EL (cell line): ENCODE results near the gene KEAP1.
A peak's percentile ranks its signal among the peaks of the same experiment; 100 is the strongest.
"Not testable (repeated sequence)": the region's sequence is repeated elsewhere in the genome, so short reads cannot be mapped to it uniquely, and the experiment has no call there.

Experiments used
- DNase-seq: peaks from one replicate; pipeline ENCODE4 v3.0.0-alpha.2; 2016

The KEAP1 gene

GRCh38 chr19:10491472-10492047 is 11.6 kb downstream of the KEAP1 start:
- no peak for DNase-seq

GRCh38 chr19:10486551-10486950 is 16.6 kb downstream of the KEAP1 start:
- no peak for DNase-seq

DNA sequence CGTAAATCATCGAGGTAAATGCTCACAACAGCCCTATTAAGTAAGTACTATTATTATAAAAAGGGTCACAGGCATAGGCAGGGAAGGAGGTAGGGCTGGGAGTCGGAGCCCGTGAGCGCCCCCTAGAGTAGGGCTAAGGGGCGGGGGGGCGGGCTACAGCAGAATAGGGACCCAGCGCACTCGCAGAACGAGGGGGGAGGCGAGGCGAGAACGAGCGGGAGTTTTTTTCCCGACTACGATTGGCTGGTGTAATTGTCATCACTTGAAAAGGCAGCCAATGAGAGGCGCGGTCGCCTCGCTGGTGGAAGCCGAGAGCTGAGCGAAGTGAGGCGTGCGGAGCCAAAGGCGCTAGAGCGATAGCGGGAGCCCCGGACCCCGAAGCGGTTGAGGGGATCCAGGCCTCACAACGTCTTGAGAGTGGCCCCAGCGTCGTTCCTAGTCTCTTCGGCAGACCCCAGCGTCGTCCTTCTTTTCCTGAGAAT is 24.2 kb downstream of the KEAP1 start:
- peak; percentile 92 for DNase-seq

DNA sequence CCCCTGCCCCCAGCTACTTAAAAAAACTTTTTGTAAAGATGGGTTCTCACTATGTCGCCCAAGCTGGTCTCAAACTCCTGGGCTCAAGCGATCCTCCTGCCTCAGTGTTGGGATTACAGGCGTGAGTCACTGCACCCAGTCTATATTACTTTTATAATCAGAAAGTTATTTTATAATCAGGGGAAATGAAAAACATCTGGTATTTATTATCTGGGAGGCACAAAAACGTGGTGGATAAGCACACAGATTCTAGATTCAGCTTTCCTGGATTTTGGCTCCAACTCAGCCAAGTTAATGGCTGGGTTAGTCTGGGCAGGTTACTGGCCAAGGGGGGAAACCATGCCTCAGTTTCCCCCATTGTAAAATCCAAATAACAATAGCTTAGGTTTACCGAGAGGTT is 24.7 kb downstream of the KEAP1 start:
- DNase-seq, result peak; percentile 28

DNA sequence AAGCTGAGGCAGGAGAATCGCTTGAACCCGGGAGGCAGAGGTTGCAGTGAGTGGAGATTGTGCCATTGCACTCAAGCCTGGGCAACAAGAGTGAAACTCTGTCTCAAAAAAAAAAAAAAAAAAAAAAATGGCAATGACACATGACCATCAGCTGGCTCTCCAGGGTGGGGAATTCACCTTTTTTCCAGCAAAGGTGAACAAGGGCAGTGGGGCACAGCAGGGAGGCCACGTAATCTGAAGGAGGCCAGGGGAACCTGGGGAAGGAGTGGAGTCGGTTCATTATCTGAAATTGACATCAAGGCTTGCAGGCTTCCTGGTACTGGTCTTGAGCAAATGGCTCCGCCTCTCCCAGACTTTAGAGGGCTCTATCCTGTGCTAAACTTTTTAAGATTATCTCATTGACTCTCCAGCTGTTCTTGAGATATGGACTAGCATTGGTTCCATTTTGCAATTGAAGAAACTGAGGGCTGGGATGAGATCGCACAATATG is 28.1 kb downstream of the KEAP1 start:
- no peak for DNase-seq

GRCh38 chr19:10473192-10473591 is 30.0 kb downstream of the KEAP1 start:
- no peak for DNase-seq

DNA sequence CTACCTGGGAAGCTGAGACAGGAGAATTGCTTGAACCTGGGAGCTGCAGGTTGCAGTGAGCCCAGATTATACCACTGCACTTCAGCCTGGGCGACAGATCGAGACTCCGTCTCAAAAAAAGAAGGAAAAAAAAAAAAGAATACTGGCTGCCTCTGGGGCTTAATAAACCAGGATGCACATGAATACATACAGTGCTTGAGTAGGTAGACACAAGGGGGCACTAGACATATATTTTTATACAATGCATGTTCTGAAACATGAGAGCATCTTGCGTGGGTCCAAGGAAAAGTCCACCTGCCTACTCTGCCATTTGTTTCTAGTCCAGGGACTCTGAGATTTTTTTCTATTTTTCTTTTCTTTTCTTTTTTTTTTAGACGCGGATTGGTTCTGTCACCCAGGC is 31.2 kb downstream of the KEAP1 start:
- DNase-seq, result peak; percentile 46

- DNase-seq, result no peak
Observed at GRCh38 chr19:10468133-10468532, 35.0 kb downstream of the KEAP1 start.

DNA sequence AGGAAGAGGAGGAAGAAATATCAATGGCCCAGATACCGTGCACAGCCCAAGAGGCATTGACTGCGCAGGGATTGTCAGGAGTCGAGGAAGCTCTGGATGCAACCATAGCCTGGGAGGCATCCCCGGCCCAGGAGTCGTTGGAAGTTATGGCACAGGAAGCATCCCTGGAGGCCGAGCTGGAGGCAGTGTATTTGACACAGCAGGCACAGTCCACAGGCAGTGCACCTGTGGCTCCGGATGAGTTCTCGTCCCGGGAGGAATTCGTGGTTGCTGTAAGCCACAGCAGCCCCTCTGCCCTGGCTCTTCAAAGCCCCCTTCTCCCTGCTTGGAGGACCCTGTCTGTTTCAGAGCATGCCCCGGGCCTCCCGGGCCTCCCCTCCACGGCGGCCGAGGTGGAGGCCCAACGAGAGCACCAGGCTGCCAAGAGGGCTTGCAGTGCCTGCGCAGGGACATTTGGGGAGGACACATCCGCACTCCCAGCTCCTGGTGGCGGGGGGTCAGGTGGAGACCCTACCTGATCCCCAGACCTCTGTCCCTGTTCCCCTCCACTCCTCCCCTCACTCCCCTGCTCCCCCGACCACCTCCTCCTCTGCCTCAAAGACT is 36.0 kb downstream of the KEAP1 start:
- no peak for DNase-seq

GRCh38 chr19:10464456-10464855 is 38.7 kb downstream of the KEAP1 start:
- DNase-seq, result no peak

DNA sequence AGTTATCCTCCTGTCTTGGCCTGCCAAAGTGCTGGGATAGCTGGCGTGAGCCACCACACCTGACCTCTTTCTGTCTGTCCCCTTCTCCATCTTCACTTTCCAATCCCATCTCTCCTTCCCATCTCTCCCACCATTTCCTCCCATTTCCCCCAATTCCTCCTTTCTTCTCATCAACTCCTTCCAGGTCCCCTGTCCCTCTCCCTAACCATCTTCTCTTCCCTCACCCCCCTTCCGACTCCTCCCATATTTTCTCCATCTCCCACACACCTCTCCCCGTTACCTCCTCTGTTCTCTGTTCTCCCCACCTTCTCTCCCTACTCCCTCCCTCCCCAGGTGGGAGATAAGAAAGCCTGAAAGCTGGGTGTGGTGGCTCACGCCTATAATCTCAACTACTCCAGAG is 40.6 kb downstream of the KEAP1 start:
- no peak for DNase-seq

DNA sequence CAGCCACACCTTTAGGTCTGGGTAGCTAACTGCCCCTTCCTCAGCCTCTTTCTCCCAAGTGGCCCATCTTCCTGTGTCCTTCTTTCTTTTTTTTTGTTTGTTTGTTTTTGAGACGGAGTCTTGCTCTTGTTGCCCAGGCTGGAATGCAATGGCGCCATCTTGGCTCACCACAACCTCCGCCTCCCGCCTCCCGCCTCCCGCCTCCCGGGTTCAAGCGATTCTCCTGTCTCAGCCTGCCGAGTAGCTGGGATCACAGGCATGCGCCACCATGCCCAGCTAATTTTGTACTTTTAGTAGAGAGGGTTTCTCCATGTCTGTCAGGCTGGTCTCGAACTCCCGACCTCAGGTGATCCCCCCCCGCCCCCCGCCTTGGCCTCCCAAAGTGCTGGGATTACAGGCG is 41.1 kb downstream of the KEAP1 start:
- DNase-seq, result not testable (repeated sequence)

DNA sequence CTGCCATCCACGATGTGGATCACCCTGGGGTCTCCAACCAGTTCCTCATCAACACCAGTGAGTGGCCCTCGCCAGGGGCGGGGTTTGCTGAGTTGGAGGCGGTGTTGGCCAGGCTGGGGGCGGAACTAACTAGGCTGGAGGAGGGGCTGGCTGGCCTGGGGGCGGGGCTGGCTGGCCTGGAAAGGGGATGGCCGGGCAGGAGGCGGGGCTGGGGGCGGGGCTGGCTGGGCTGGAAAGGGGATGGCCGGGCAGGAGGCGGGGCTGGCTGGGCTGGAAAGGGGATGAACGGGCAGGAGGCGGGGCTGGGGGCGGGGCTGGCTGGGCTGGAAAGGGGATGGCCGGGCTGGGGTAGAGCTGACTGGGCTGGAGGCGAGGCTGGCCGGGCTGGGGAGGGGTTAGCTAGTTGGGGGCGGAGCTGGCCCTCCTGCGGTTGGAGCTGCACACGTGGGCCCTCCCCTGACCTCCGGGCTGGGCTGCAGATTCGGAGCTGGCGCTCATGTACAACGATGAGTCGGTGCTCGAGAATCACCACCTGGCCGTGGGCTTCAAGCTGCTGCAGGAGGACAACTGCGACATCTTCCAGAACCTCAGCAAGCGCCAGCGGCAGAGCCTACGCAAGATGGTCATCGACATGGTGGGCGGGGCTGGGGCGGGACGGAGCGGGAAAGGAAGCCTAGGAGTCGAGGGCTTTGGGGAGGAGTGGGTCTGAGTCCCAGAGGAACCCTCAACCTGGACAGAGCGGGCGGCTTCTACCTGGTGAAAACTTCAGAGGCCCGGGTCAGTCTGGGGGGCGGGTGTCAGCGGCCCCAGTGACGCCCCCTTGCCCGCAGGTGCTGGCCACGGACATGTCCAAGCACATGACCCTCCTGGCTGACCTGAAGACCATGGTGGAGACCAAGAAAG is 41.9 kb downstream of the KEAP1 start:
- DNase-seq, result peak; percentile 91

DNA sequence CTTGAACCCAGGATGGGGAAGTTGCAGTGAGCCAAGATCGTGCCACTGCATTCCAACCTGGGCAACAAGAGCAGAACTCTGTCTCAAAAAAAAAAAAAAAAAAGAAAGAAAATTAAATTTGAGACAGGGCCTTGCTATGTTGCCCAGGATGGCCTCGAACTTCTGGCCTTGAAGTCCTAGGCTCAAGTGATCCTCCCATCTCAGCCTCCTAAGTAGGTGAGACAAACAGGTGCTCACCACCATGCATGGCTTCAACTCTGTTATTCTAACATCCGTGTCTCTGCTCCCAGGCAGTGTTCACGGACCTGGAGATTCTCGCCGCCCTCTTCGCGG is 42.5 kb downstream of the KEAP1 start:
- no peak for DNase-seq

DNA sequence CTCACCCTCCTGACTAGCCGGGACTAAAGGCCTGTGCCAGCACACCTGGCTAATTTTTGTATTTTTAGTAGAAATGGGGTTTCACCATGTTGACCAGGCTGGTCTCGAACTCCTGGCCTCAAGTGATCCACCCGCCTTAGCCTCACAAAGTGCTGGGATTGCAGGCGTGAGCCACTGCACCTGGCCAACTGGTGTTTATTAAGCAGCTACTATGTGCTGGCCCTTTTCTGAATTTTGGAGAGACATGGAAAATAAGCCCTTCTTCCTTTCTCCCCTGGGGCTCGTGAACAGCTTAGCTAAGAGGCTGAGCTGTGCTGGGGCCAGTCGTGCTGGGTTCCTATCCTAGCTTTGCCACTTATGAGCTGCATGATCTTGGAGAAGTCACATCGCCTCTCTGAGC is 44.4 kb downstream of the KEAP1 start:
- not testable (repeated sequence) for DNase-seq

DNA sequence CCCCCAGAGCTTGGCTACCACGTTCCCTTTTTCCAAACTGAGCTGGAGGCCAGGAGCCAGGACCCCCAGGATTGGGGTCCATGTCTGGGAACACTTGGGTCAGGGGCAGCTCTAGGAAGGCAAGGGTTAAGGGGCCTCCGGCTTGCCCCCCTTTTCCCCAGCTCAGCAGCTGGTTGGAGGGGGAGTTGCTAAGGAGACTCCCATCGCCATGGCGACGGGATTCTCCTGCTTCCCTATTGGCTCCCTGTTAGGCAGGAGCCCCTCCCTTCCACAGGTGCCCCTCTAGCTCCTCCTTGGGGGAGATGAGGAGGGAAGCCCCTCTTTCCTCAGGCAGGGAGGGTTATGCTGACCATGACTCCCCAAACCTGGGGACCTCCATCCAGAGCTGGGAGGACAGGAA is 48.9 kb downstream of the KEAP1 start:
- DNase-seq, result no peak

GRCh38 chr19:10453852-10454251 is 49.3 kb downstream of the KEAP1 start:
- DNase-seq, result no peak

GRCh38 chr19:10452726-10453618 is 50.2 kb downstream of the KEAP1 start:
- DNase-seq, result no peak

DNA sequence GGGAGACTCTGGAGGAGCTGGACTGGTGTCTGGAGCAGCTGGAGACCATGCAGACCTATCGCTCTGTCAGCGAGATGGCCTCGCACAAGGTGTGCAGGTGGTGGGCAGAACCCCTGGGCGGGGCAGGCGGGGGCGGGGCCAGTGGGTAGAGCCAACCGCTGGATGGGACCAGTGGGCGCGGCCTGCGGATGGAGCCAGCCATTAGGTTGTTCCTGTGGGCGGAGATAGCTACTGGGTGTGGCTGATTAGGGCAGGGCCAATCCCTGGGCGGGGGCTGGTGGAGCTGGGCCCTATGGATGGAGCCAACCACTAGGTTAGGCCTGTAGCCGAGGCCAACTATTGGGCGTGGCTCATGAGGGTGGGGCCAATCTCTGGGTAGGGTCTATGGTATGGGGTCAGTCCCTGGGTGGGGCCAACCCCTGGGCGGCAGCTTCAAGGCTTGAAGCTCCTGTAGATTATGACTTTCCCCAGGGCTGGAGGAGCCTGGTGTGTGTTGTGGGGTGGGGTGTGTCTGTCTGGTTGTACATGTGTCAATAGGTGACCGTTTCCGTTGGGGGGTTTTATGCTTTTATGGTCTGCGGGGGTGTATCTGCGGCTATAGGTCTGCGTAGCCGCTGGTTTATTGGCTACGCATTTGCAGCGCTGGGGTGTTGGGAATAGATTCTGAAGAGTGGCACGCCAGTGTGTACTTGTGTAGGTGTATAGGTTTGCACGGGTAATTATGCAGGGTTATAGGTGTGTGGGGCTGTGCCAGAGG is 52.1 kb downstream of the KEAP1 start:
- DNase-seq, result no peak

- no peak for DNase-seq
Observed at GRCh38 chr19:10450191-10450852, 52.8 kb downstream of the KEAP1 start.

GRCh38 chr19:10449037-10449436 is 54.1 kb downstream of the KEAP1 start:
- no peak for DNase-seq

DNA sequence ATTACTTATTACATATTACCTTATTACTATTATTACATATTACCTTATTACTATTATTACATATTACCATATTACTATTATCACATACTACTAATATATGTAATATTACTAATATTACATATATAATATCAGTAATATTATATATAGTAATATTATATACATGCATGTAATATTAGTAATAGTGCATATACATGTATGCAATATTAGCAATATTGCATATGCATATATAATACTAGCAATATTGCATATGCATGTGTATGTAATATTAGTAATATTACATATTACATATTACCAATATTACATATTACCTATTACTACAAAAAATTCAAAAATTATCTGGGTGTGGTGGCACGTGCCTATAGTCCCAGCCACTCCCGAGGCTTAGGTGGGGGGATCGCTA is 60.5 kb downstream of the KEAP1 start:
- DNase-seq, result no peak
